Activated naive CD4-positive, alpha-beta T cell treated with anti-CD3 and anti-CD28 coated beads, Interleukin-2, amount 50 U/mL, for 16 hours (primary cell): Measurements from ENCODE around the gene GPRIN1.
"Not testable (repeated sequence)": the region's sequence is repeated elsewhere in the genome, so short reads cannot be mapped to it uniquely, and the experiment has no call there.

ENCODE experiments used
- DNase-seq: peaks from one replicate; pipeline ENCODE4 v3.0.0-alpha.2; 2020

GPRIN1 gene

DNA sequence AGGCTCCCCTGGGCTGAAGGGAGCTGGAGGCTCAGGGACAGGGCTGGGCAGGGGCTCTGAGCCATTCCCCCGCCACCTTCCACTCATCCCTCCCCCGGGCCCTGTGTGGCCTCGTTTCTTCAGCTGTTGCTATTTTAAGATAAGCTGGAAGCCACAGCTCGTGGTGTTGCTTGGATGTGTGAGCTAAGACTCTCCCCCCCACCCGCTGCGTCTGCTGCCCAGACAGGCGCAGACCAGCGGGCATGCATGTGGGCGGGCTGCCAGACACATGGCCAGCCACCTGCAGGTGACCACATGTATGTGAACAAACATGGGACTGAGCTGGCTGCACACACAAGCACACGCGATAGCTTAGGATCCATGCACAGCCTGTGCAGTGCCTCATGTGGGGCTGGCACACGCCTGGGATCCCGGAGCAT lies 11.7 kb upstream of the GPRIN1 start:
- DNase-seq = no peak

DNA sequence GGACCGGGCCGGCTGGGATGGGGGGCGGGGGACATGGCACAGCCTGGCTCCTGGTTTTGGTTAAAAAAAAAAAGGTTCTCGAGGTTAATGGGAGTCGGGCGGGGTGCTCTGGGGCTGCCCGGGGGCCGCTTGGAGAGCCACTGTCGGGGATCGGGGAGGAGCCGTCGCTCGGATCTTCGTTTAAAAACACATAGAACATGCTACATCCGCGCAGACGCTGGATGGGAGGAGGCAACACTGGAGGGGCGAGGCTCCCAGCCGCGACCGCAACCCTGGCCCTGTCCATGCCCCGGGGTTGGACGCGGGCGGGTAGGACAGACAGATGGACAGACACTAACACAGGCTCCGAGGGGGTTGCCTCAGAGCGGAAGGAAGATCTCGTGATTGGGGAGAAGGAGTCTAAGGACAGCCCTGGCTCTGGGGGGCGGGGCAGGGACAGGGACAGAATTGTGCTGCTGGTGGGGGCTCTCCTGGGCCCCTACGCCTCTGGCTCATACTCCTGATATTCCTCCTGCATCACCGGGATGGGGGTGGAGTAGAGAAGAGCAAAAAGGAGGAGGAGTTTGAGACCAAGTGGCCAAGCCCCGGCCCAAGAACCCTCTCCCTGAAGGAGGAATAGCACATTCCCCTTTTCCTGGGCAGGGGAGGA lies 10.5 kb upstream of the GPRIN1 start:
- DNase-seq = no peak

DNA sequence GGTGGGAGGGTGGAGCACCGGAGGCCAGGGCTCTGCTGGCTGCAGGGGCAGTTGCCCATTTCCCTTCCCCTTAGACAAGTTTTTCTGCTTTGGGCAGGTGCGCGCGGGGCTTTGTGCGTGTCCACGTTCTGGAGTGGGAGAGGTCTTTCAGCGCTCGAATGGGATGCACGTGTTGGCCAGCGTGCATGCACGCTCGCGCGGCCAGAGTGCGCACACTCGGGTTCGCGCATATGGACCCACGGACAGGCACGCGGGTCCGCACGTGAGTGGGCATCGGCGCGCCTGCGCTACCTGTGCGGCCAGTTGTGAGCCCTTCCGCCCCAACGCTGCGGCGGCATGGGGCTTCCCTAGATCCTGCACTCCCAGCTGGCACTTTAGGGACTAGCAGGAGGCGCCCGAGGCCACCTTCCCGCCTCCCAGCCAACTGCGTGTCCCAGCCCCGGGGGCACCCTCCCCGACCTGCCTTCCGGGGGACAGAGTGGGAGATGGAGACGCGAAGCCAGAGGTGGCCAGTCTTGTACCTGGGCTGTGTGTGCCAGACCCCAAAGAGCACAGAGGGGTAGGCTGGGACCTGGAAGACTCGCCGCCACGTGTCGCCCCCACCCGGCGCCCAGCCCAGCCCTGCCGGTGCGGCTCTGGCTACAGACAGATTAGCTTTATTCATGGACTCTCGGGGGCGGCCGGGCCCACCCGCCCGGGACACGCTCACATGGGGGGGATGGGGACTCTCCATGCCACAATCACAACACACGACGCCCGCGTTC lies 9.8 kb upstream of the GPRIN1 start:
- no peak for DNase-seq

DNA sequence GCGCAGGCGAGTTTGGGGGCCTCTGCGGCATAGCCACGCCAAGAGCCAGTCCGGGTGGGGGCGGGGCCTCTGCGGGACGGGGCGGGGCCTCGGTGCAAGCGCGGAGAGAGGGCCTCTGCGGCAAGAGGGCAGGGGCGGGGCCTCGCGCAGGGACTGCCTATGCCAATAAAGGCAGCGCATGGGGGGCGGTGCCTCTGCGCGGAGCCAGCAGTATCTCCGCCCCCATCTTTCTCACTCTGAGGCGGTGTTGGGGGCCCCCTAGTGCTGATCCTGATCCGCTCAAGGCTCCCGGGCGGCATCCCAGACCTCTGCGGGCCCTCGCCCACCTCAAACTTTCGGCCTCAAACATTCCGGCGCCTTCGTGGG lies 9.2 kb upstream of the GPRIN1 start:
- peak; percentile 84 for DNase-seq

DNA sequence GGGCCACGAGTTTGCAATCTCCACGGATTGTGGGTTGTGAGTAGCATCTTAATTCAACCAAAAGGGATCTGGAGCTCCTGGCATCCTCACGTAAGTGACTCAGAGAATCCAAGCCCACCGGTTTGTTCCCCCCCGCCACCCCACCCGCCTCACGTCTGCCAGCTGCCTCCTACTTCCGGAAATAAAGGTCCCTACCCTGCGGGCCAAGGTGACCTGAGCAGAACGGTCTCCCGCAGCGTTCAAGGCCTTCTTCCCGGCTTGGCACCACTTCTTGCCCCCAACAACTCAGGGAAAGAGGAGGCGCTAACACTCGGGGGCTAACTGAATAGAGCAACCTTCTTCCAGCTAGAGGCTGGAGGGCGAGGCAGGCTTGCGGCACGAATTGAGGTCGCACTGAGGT lies 8.8 kb upstream of the GPRIN1 start:
- DNase-seq = no peak

DNA sequence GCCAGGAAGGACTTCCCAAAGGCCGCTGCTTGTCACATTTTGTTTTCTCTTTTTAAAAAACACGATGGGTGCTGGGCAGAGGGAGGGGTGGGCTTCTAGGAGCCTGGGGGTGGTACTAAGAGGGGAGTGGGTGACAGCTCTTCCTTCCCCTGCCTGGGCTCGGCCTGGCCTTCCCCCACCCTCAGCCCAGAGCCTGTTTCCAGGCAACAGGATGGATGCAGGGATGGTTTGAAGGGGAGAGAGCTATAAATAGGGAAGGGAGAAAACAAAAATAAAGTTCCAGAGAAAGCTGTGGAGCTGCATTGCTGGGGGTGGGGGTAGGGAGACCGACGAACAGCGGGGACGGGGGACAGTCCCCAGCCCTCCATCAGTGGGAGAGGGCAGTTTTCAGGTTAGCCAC lies 6.6 kb upstream of the GPRIN1 start:
- no peak for DNase-seq

DNA sequence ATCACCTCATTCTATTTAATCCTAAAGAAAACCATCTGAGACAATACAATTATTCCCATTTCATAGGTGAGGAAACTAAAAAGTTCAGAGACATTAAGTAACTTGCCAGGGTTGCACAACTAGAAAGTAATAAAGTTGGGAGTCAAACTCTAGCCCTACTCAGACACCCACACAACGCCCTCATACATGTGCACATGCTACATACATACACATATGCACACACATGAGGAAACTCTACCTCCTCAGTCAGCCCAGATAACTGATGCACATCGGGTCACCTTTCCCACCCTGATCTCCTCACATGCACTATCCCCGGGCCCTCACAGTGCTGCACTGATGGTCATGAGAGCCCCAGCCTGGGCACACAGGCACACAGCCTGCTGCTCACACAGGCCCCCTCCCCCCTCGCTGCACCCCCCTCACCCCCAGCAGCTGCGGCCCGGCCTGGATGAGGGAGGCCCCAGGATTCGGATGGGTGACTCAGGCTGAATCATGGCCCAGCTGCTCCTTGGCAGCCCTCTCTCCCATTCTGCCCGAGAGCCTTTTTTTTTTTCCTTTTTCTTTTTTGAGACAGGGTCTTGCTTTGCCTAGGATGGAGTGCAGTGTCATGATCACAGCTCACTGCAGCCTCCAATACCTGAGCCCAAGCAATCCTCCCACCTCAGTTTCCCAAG lies 5.0 kb upstream of the GPRIN1 start:
- DNase-seq = no peak

DNA sequence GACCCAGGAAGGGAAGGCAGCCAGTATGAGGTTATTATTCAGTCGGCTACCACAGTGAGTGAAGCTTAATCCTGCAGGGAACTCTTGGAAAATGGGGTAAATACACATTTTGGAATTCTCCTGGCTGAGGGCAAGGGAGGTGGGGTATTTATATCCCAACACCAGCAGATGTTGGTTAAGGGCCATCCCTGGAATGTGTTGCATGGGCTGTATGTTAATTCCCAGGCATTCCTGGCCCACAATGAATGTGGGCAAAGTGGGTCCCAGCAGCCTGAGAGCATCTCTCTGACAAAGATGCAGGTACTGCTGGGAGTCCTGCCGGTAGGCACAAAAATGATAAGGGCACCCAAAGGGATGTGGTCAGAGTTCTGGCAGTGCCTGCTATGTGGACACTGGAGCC lies 2.9 kb upstream of the GPRIN1 start:
- no peak for DNase-seq

DNA sequence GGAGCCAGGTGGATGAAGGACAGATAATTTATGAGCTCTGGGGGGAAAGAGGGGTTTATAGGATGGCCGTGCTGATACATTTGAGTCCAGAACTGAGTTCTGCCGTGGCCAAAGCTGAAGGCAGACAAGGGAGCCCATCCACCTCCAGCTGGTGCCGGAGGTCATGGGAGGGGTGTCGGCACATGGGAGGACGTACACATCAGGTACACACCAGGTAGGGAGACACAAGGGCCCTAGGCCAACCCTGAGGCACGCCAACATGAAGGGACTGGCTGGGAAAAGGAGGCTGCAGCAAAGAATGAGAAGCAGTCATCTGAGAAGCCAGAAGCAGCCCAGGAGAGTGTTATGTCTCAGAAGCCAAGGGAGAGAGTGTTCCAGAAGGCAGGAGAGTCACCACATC lies 2.1 kb upstream of the GPRIN1 start:
- no peak for DNase-seq

DNA sequence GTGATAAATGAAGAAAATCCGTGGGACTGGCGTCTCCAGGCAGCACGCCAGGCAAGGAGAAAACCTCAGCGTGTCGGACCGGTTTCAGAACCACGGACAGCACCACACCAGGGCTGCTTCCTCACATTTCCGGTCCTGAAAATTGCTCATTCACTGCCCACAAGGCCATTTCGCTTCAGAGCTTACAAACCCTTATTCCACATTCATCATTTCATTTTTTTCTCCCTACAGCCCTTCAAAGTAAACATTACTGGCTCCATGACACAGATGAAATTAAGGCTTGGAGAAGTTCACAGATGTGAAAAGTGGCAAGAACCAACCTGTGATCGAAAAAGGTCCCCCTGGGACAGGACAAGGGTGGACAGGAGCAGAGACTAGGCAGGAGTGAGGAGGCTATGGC lies 1.5 kb upstream of the GPRIN1 start:
- peak; percentile 27 for DNase-seq

DNA sequence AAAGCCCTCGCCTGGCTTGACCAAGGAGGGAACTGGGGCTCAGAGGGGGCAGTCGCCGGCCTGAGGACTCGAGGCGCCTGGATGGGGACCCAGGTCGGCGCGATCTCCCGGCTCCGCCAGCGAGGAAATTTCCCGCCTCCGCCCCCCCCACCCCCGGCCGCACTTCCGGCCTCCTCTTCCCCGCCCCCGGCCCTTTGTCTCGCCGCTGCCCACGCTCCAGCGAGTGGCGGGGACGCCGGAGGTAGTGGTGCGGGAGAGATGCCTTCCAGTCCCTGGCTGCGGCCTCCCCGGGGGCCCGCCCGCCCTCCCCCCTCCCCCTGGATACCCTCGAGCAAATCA lies 448 bp upstream of the GPRIN1 start:
- DNase-seq = no peak

DNA sequence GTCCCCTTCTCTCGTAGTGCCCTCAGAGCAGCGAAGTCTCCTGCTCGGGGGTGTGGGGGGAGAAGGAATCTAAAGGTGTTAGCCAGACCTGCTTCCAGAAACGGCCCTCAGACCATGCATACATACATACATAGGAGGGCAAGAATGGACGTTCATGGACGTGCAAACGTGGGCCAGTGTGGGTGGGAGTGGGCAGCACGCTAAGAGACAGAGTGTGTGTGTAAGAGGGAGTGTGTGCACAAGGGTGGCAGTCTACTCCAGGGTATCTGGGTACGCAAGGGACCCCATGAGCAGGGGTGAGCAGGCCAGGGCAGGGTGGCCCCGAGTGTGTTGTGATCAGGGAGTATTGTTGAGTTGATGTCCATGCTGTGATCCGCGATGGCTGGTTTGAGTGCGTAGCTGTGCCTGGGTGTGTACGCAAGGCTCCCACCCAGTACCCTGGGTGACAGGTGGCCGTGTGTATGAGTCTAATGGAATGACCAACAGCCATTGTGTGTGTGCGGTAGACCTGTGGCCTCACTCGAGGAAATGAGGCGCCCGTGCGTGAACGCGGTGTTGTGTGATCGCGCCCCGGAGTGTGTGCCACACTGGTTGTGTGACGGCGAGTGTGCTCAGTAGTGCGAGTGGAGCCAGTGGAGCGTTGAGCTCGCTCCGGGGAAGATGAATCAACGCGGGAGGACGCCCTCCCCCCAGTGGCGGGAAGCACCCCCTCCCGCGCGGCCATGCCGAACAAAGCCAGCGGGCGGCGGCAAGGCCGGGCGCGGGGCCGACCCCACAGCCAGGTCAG lies 826 bp downstream of the GPRIN1 start:
- peak; percentile 31 for DNase-seq

DNA sequence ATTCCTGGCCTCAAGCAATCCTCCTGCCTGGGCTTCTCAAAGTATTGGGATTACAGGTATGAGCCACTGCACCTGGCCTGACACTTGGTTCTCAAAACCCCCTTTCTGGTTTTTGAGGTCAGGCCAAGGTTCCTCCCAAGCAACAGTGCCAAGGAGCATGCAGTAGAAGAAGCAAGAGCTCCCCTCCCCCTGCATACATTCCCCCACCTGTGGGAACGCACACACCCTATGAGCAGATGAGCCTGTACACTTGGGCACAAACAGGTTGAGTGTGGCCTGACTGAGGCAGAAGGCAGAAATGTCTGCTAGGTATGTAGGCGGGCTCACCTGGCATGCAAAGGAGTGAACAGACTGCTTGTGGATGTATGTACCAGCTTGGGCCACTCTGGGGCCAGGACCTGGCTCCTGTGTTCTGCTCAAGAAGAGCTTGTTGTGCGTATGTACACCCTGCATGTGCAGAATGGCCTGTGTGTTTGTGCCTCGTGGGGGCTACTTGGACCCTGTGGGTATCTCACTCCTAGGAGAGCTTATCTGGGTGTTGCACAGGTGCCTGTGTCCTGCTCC lies 1.7 kb downstream of the GPRIN1 start:
- no peak for DNase-seq

DNA sequence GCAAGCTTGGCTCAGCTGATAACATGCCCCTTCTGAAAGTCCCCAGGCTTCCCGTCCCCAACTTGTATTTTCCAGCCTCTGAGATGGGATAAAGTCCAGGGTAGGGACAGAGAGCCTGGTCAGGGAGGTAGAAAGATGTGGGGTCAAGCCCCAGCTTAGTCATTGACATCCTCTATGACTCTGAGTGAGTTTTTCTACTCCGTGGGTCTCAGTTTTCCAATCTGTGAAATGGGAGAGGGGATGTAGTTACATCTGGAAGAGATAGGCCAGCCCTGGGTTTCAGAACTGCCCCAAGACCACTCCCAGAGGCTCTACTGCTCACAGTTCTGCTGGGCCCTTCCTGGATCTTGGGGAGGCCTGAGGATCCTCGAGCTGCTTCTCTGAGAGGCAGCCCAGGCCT lies 3.1 kb downstream of the GPRIN1 start:
- DNase-seq = no peak

DNA sequence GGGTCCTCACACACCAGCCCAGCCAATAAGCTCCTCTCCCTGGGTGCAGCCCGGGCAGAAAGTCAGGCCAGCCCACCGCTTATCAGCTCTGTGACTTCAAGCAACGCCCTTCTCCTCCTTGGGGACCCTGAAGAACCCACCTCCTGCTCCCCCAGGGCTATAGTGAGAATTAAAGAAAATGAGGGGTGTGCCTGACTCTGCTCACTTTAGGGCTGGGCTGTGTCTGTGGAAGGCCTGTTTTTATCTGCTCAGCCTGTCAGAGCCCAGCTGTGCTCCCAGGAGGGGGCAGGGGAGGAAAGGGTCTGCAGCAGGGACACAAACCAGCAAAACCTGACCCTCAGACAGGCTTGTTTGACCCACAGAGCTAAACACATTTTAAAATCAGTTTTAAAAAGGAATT lies 3.9 kb downstream of the GPRIN1 start:
- DNase-seq = no peak

DNA sequence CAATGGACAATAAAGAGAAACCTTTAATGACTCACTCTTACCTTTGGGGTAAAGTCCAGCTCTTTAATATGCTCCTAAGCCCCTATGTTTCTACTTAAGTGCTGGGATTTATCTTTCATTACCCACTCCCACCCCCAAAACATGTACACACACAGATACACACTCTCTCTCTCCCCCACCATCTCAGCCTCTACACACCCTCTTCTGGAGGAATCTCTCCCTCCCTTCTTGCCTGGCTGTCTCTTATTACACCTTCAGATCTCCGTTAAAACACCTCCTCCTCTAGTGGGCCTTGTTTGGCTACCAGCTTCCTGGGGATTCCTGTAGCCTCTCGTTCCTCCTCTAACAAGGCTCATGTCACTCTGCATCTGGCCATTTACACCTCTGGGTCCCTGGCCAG lies 6.9 kb downstream of the GPRIN1 start:
- no peak for DNase-seq

DNA sequence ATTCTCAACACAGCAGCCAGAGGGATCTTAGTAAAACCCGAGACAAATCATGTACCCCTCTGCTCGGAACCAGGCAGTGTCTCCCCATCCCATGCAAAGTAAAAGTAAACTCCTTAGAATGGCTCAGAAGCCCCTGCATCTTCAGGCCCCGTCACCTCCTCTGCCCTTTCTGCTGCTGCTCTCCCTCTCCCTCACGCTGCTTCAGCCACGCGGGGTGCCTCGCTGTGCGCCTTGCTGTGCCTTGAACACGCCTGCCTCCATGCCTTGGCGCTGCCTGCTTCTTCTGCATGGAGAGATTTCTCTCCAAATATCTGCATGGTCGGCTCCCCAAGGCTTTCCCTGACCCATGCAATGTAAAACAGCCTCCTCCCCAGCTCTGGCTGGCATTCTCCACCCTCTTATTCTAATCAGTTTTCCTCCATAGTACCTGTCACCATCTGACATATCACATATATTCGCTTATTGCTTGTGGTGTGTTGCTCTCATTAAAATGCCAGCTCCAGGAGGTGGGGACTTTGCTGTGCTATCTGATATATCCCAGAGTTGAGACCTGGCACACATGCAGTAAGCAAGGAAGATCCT lies 8.0 kb downstream of the GPRIN1 start:
- no peak for DNase-seq

DNA sequence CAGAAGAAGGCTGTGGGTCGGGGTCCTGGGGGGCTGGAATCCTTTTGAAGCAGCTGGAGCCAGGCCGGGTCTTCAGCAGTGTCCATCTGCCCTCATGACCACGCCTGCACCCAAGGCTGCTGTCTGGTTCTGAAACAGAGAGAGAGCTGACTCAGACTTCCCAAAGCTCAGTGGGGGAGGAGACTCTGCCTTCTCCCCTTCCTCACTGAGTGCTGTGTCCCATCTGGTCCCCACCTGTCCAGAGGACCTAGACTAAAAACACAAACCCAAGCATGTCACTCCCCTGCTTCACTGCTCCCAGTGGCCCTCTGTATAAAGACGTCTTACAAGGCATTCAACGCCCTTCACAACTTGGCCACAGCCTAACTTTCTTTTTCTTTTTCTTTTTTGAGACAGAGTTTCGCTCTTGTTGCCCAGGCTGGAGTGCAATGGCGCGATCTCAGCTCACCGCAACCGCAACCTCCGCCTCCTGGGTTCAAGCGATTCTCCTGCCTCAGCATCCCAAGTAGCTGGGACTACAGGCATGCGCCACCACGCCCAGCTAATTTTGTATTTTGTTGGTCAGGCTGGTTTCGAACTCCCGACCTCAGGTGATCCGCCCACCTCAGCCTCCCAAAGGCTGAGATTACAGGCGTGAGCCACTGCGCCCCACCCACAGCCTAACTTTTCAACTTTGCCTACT lies 10.1 kb downstream of the GPRIN1 start:
- DNase-seq = not testable (repeated sequence)

DNA sequence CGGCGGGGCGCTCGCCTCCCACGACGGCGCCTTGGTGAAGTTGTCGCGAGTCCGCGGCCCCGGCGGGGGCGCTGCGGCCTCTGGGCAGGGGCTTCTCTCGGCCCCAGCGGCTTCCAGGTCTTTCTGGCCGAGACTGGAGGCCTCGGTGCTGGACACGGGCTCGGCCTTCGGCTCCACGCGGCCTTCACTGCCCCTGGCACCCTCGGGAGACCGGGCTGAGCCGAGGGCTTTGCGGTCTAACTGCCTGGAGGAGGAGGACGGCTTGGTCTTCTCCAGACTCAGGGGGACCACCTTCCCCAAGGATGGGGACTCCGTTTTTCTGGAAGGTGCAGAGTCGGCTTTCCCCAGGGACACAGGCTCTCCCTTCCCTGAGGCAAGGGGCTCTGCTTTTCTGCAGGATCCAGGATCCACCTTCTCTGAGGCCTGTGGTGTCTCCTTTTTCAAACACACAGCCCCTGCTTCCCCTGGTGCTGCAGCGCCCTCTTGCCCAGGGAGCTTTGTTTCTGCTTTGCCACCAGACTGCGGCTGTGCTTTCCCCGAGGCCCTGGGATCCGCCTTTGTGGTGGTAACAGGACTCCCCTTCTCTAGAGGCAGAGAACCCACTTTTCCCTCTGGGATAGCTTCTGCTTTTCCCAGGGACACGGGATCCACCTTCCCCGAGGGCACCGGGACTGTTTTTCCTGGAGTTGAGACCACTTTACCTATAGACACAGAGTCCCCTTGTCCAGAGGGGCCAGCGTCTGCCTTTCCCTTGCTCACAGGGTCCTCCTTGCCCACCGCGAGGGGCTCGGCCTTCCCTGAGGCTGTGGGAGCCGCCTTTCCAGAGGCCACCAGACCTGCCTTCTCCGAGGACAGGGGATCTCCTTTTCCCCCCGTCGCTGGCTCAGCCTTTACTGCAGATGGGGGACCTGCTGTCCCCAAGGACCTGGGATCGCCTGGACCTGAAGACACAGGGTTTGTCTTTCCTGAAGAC lies 12.3 kb downstream of the GPRIN1 start:
- no peak for DNase-seq

DNA sequence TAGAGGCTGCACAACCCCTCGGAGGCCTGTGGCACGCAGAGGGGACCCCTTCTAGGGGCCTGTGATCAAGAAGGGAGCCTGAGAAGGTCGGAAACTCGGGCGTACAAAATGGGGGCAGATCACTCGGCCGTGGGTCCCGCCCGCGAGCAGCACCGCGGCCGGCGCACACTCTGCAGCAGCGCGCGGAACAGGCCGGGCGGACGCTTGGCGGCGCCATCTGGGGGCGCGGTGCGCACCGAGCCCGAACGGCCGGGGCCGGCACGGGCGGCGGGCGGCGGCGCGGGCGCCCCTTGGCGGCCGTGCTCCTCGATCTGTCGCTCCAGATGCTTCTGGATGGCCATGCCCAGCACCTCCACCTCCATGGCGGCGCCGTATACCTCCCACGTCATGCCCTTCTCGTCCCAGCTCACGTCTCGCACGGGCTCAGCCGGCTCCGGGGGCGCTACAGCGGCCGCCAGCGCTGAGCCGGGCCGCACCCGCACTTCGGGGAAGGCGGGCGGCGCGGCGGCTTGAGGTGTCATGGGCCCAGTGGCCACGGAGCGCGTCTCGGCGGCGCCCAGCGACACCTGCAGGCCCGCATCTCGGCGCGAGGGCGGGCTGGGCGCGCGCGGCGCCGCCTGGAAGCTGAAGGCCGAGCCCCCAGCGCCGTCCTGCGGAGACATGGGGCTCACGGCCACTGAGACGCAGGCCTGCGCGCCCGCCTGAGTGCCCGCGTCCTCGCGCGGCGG lies 13.1 kb downstream of the GPRIN1 start:
- peak; percentile 70 for DNase-seq
